A549 (cell line): Measurements from ENCODE around the gene TMEM185B.

Source experiments
- CEBPB ChIP-seq, 2 experiments: fragments of >200 bp in 1 of 2; sonication (Bioruptor Twin) in 1 of 2; formaldehyde crosslinking in 1 of 2; IDR thresholded peaks; 2 replicates each; pipeline ENCODE4 v1.6.1; 2012 to 2016
- CHD2 ChIP-seq: fragments of 150-350 bp; IDR thresholded peaks from 2 replicates; pipeline ENCODE4 v1.6.1; 2014; ENCODE audit warnings: low read length; ENCODE audit not compliant: partially characterized antibody
- EHF ChIP-seq: fragments of 250-450 bp; sonication (Bioruptor Pico); IDR thresholded peaks from 2 replicates; pipeline ENCODE4 v1.5.0; 2020; ENCODE audit warnings: mild to moderate bottlenecking
- HOXB13 ChIP-seq: fragments of 250-450 bp; sonication (Bioruptor Pico); IDR thresholded peaks from 2 replicates; pipeline ENCODE4 v1.5.0; 2020; ENCODE audit warnings: low read depth, mild to moderate bottlenecking, moderate library complexity
- NR3C1 ChIP-seq: fragments of >200 bp; sonication (Bioruptor Twin); formaldehyde crosslinking; IDR thresholded peaks from 3 replicates; pipeline ENCODE4 v1.6.1; 2017
- POLR2A ChIP-seq: IDR thresholded peaks from 2 replicates; pipeline ENCODE4 v1.6.1; 2012; ENCODE audit warnings: mild to moderate bottlenecking, low read length
- RCOR1 ChIP-seq: fragments of 150-350 bp; IDR thresholded peaks from 2 replicates; pipeline ENCODE4 v1.6.1; 2014; ENCODE audit warnings: antibody characterized with exemption, low read length, low read depth
- RFX5 ChIP-seq: fragments of 450-650 bp; IDR thresholded peaks from 2 replicates; pipeline ENCODE4 v1.7.1; 2014; ENCODE audit warnings: antibody characterized with exemption, mild to moderate bottlenecking, moderate library complexity
- TF ChIP-seq, protein P1 (sequence below): IDR thresholded peaks from 2 replicates; pipeline ENCODE4 v1.6.1; 2012
- TF ChIP-seq, protein P2 (sequence below): fragments of >200 bp; sonication (Bioruptor Twin); formaldehyde crosslinking; IDR thresholded peaks from 3 replicates; pipeline ENCODE4 v1.5.1; 2016
- TF ChIP-seq, protein P3 (sequence below): fragments of 200-600 bp; sonication (generic); IDR thresholded peaks from 2 replicates; pipeline ENCODE4 v1.6.1; 2016; ENCODE audit warnings: antibody characterized with exemption, mild to moderate bottlenecking, moderate library complexity
- TF ChIP-seq, protein P4 (sequence below): fragments of >200 bp; sonication (Bioruptor Twin); formaldehyde crosslinking; IDR thresholded peaks from 3 replicates; pipeline ENCODE4 v1.6.1; 2016

DNA sequence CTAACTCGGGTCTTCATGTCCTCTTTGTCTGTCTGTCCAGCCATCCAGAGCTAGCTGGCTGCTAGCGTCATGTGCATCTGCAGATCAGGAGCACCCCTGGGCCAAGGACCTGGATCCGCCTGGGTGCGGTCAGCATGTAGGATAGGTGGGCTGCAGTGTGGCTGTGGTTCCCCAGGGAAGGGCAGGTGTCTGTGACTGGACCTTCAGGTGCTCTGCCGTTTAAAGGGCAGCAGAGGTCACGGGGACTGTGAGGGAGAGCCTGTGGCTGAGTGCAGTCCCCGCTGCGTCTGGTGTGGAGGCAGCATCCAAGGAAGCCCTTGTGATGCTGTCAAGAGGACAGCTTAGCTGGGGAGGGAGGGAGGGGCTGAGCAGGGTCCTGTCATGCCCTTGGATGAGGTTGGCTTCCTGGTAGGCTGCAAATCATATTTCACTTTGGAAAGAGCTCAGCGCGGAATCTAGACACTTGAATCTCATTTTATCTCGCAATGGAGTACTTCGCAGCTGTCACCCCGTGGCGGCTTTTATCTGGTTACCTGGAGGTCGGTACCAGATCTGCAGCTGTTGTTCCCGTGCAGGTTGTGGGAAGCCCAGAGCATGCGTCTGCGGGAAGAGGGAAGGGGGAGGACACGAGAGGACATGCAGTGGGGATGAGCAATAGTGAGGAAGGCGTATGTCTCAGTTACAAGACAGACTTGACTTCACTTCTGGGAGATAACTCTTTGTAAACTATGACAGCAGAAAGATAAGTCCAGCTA is 23.5 kb upstream of the TMEM185B start:
- TF ChIP-seq, protein P1, sequence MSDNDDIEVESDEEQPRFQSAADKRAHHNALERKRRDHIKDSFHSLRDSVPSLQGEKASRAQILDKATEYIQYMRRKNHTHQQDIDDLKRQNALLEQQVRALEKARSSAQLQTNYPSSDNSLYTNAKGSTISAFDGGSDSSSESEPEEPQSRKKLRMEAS: no peak
- TF ChIP-seq, protein P2, sequence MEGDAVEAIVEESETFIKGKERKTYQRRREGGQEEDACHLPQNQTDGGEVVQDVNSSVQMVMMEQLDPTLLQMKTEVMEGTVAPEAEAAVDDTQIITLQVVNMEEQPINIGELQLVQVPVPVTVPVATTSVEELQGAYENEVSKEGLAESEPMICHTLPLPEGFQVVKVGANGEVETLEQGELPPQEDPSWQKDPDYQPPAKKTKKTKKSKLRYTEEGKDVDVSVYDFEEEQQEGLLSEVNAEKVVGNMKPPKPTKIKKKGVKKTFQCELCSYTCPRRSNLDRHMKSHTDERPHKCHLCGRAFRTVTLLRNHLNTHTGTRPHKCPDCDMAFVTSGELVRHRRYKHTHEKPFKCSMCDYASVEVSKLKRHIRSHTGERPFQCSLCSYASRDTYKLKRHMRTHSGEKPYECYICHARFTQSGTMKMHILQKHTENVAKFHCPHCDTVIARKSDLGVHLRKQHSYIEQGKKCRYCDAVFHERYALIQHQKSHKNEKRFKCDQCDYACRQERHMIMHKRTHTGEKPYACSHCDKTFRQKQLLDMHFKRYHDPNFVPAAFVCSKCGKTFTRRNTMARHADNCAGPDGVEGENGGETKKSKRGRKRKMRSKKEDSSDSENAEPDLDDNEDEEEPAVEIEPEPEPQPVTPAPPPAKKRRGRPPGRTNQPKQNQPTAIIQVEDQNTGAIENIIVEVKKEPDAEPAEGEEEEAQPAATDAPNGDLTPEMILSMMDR: no peak
- TF ChIP-seq POLR2A (no peak), NR3C1 (no peak), RFX5 (no peak), CEBPB (IDR thresholded peaks at IDR 0.05) (no peak), HOXB13 (no peak), CHD2 (no peak), EHF (CRISPR knock-in tag) (no peak), RCOR1 (no peak)
- TF ChIP-seq, protein P3, sequence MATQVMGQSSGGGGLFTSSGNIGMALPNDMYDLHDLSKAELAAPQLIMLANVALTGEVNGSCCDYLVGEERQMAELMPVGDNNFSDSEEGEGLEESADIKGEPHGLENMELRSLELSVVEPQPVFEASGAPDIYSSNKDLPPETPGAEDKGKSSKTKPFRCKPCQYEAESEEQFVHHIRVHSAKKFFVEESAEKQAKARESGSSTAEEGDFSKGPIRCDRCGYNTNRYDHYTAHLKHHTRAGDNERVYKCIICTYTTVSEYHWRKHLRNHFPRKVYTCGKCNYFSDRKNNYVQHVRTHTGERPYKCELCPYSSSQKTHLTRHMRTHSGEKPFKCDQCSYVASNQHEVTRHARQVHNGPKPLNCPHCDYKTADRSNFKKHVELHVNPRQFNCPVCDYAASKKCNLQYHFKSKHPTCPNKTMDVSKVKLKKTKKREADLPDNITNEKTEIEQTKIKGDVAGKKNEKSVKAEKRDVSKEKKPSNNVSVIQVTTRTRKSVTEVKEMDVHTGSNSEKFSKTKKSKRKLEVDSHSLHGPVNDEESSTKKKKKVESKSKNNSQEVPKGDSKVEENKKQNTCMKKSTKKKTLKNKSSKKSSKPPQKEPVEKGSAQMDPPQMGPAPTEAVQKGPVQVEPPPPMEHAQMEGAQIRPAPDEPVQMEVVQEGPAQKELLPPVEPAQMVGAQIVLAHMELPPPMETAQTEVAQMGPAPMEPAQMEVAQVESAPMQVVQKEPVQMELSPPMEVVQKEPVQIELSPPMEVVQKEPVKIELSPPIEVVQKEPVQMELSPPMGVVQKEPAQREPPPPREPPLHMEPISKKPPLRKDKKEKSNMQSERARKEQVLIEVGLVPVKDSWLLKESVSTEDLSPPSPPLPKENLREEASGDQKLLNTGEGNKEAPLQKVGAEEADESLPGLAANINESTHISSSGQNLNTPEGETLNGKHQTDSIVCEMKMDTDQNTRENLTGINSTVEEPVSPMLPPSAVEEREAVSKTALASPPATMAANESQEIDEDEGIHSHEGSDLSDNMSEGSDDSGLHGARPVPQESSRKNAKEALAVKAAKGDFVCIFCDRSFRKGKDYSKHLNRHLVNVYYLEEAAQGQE: no peak
- TF ChIP-seq, protein P4, sequence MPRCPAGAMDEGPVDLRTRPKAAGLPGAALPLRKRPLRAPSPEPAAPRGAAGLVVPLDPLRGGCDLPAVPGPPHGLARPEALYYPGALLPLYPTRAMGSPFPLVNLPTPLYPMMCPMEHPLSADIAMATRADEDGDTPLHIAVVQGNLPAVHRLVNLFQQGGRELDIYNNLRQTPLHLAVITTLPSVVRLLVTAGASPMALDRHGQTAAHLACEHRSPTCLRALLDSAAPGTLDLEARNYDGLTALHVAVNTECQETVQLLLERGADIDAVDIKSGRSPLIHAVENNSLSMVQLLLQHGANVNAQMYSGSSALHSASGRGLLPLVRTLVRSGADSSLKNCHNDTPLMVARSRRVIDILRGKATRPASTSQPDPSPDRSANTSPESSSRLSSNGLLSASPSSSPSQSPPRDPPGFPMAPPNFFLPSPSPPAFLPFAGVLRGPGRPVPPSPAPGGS: no peak
